CMK (cell line): Measurements from ENCODE around the gene GPATCH11.

ENCODE experiments used
- DNase-seq: peaks from one replicate; pipeline ENCODE4 v3.0.0-alpha.2; 2010; ENCODE audit warnings: low read depth

GPATCH11 gene

GRCh38 chr2:37083873-37084794 lies at the start of gene GPATCH11, which contains the start of gene HEATR5B:
TSS of gene GPATCH11 (plus strand) at chr2:37084518. CDS start at chr2:37088382, 3,864 bp downstream.
TSS of gene HEATR5B (minus strand) at chr2:37084372. CDS start at chr2:37083414, 958 bp downstream.
- peak; percentile 97 for DNase-seq

- no peak for DNase-seq
Measured at GRCh38 chr2:37037771-37038170, 46.5 kb upstream of the GPATCH11 start.

- no peak for DNase-seq
Measured at GRCh38 chr2:37039580-37039979, 44.7 kb upstream of the GPATCH11 start.

- DNase-seq = no peak
Measured at GRCh38 chr2:37052600-37053332, 31.6 kb upstream of the GPATCH11 start.

GRCh38 chr2:37059841-37060240 lies 24.5 kb upstream of the GPATCH11 start:
- DNase-seq = no peak

- no peak for DNase-seq
Measured at GRCh38 chr2:37060446-37060845, 23.9 kb upstream of the GPATCH11 start.

- no peak for DNase-seq
Measured at GRCh38 chr2:37061013-37061711, 23.2 kb upstream of the GPATCH11 start.

GRCh38 chr2:37061776-37062175 lies 22.5 kb upstream of the GPATCH11 start:
- DNase-seq = no peak

- no peak for DNase-seq
Measured at GRCh38 chr2:37068686-37069085, 15.6 kb upstream of the GPATCH11 start.

- no peak for DNase-seq
Measured at GRCh38 chr2:37070931-37071330, 13.4 kb upstream of the GPATCH11 start.

- no peak for DNase-seq
Measured at GRCh38 chr2:37080266-37080665, 4.1 kb upstream of the GPATCH11 start.

- no peak for DNase-seq
Measured at GRCh38 chr2:37080689-37081088, 3.6 kb upstream of the GPATCH11 start.

GRCh38 chr2:37084797-37085196 lies 479 bp downstream of the GPATCH11 start:
- DNase-seq = peak; percentile 20

GRCh38 chr2:37085731-37086147 lies 1.4 kb downstream of the GPATCH11 start:
- no peak for DNase-seq

- DNase-seq = no peak
Measured at GRCh38 chr2:37090019-37090477, 5.7 kb downstream of the GPATCH11 start.

- DNase-seq = no peak
Measured at GRCh38 chr2:37091873-37092272, 7.6 kb downstream of the GPATCH11 start.

- DNase-seq = no peak
Measured at GRCh38 chr2:37096568-37096967, 12.2 kb downstream of the GPATCH11 start.

- no peak for DNase-seq
Measured at GRCh38 chr2:37098416-37099118, 14.2 kb downstream of the GPATCH11 start.

- no peak for DNase-seq
Measured at GRCh38 chr2:37100054-37100453, 15.7 kb downstream of the GPATCH11 start.

- DNase-seq = no peak
Measured at GRCh38 chr2:37102588-37102987, 18.3 kb downstream of the GPATCH11 start.

- no peak for DNase-seq
Measured at GRCh38 chr2:37104178-37104577, 19.9 kb downstream of the GPATCH11 start.

- DNase-seq = no peak
Measured at GRCh38 chr2:37105150-37105549, 20.8 kb downstream of the GPATCH11 start.
